Measurements from ENCODE around the gene PROM1. TPM values are rescaled to one million over a fixed set of nuclear protein-coding genes. Genes with fewer than 3 reads are reported as not detected.

PROM1 gene
- total RNA-seq, 2 experiments from 2014 or later: not detected

GRCh38 chr4:16129336-16129735 is 45.5 kb upstream of the PROM1 start:
- no peak for ATAC-seq (ENCODE audit: poor library complexity)
- peaks cover 9% of the 10 kb centered on the region for H3K27me3 Mint-ChIP-seq
- no peak overlapping the region for H3K27ac ChIP-seq (ENCODE audit: low read depth in 1 of 2, low read length in 2 of 2)
- ChIA-PET CTCF (no interaction called here), POLR2A (no interaction called here)
- no peak for DNase-seq
- TF ChIP-seq CTCF (IDR thresholded peaks at IDR 0.05): no peak
- no peaks in the 10 kb centered on the region for H3K27me3 ChIP-seq (ENCODE audit: control insufficient read depth in 1 of 2, insufficient read depth in 2 of 2, low read length in 2 of 2)
- no peaks in the 10 kb centered on the region for H3K9me3 ChIP-seq (ENCODE audit: control insufficient read depth in 1 of 2, insufficient read depth in 1 of 2, low read length in 2 of 2)
- no peaks in the 10 kb centered on the region for H3K36me3 ChIP-seq (ENCODE audit: insufficient read depth, low read length)
- no peak overlapping the region for H3K27ac Mint-ChIP-seq
- H3K4me1 Mint-ChIP-seq (ENCODE audit: low read depth): no peaks in the 10 kb centered on the region
- no peak overlapping the region for H3K4me3 Mint-ChIP-seq
- no peak overlapping the region for H3K4me3 ChIP-seq (ENCODE audit: low read length)
- H3K4me1 ChIP-seq (ENCODE audit: insufficient read depth, low read length): no peaks in the 10 kb centered on the region
- no peaks in the 10 kb centered on the region for H3K9me3 Mint-ChIP-seq
- H3K36me3 Mint-ChIP-seq (ENCODE audit: low read depth): no peaks in the 10 kb centered on the region
- intact Hi-C loops (cut with DNase I, micrococcal nuclease): no loop called here

GRCh38 chr4:16126714-16127113 is 42.9 kb upstream of the PROM1 start:
- POLR2A ChIA-PET: no interaction called here
- Histone ChIP-seq H3K36me3 (ENCODE audit: insufficient read depth, low read length) (no peaks in the 10 kb centered on the region), H3K4me3 (ENCODE audit: low read length) (no peak overlapping the region), H3K4me1 (ENCODE audit: insufficient read depth, low read length) (peaks cover 18% of the 10 kb centered on the region), H3K27me3 (ENCODE audit: control insufficient read depth in 1 of 2, insufficient read depth in 2 of 2, low read length in 2 of 2) (no peaks in the 10 kb centered on the region), H3K27ac (ENCODE audit: low read depth in 1 of 2, low read length in 2 of 2) (no peak overlapping the region), H3K9me3 (ENCODE audit: control insufficient read depth in 1 of 2, insufficient read depth in 1 of 2, low read length in 2 of 2) (no peaks in the 10 kb centered on the region)
- Mint-ChIP-seq H3K4me3 (no peak overlapping the region), H3K36me3 (ENCODE audit: low read depth) (no peaks in the 10 kb centered on the region), H3K27me3 (no peaks in the 10 kb centered on the region), H3K4me1 (ENCODE audit: low read depth) (peaks cover 12% of the 10 kb centered on the region), H3K9me3 (no peaks in the 10 kb centered on the region), H3K27ac (no peak overlapping the region)
- DNase-seq: no peak
- intact Hi-C loops (cut with DNase I, micrococcal nuclease): no loop called here
- CTCF ChIA-PET: interaction anchor here (0.6 kb wide), 1 partner anchor 797 kb away, joined by 3 read pairs; no protein-coding TSS in a partner anchor
- ATAC-seq (ENCODE audit: poor library complexity): no peak
- TF ChIP-seq CTCF (IDR thresholded peaks at IDR 0.05): no peak

GRCh38 chr4:16125571-16126445 is 42.0 kb upstream of the PROM1 start:
- CTCF ChIA-PET: no interaction called here
- intact Hi-C loops (cut with DNase I, micrococcal nuclease): no loop called here
- H3K27ac Mint-ChIP-seq: no peak overlapping the region

More at GRCh38 chr4:16125571-16126445, 42.0 kb upstream of the PROM1 start:
- H3K4me1 ChIP-seq (ENCODE audit: insufficient read depth, low read length): peaks cover 18% of the 10 kb centered on the region
- Mint-ChIP-seq H3K36me3 (ENCODE audit: low read depth) (no peaks in the 10 kb centered on the region), H3K27me3 (no peaks in the 10 kb centered on the region), H3K4me1 (ENCODE audit: low read depth) (peaks cover 12% of the 10 kb centered on the region), H3K9me3 (no peaks in the 10 kb centered on the region), H3K4me3 (no peak overlapping the region)
- TF ChIP-seq CTCF (IDR thresholded peaks at IDR 0.05): no peak
- H3K9me3 ChIP-seq (ENCODE audit: control insufficient read depth in 1 of 2, insufficient read depth in 1 of 2, low read length in 2 of 2): no peaks in the 10 kb centered on the region
- no peaks in the 10 kb centered on the region for H3K36me3 ChIP-seq (ENCODE audit: insufficient read depth, low read length)
- no peak for DNase-seq
- no peak for ATAC-seq (ENCODE audit: poor library complexity)
- POLR2A ChIA-PET: no interaction called here
- H3K27me3 ChIP-seq (ENCODE audit: control insufficient read depth in 1 of 2, insufficient read depth in 2 of 2, low read length in 2 of 2): no peaks in the 10 kb centered on the region
- no peak overlapping the region for H3K4me3 ChIP-seq (ENCODE audit: low read length)
- H3K27ac ChIP-seq (ENCODE audit: low read depth in 1 of 2, low read length in 2 of 2): no peak overlapping the region
